HG02943 (cell line): Measurements from ENCODE around the gene SPATA18.
A peak's percentile ranks its signal among the peaks of the same experiment; 100 is the strongest.
"Not testable (repeated sequence)": the region's sequence is repeated elsewhere in the genome, so short reads cannot be mapped to it uniquely, and the experiment has no call there.

ENCODE experiments used
- ATAC-seq: cut with Tn5 transposase; IDR thresholded peaks from one replicate; pipeline ENCODE4 v1.9.1; 2021; ENCODE audit warnings: mild to moderate bottlenecking, low read depth, moderate library complexity; ENCODE audit not compliant: unreplicated experiment

SPATA18 gene

GRCh38 chr4:52049266-52049665 is 1.8 kb upstream of the SPATA18 start:
- ATAC-seq: no peak

DNA sequence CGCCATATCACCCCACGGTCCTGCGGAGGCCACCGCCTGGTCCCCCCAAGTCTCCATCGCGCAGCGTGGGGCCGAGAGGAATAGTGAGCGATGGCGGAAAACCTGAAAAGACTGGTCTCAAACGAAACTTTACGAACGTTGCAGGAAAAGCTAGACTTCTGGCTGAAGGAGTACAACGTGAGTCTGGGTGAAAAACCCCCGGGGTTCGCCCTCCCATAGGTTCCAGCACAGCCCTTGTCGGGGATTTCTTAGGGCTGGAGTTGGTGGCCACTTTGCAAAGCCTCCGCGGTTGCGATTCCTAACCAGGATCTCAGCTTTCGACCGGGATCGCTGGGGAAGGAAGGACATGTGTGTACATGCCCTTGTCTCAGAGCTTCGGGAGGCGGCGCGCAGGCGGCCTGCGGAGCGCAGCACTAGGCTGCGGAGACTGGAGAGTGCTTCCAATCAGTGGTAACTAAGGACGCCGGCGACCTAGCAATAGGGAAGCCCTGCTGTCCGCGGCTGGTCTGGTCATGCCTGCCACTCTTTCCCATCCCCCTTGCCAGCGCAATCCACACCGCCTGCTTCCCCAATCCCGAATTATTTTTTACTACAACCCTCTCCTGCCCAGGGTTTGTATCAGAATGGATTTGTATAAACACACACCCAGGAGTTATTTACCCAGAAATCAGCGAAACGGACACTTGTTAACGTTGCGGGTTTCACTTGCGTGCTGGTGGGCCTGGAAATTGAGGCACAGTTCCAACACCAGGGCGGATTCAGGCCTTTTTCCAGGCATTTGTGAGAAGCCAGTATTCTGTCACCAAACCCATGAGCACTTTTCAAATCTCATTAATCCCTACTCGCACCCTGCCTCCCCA is 741 bp downstream of the SPATA18 start:
- ATAC-seq: peak; percentile 57

DNA sequence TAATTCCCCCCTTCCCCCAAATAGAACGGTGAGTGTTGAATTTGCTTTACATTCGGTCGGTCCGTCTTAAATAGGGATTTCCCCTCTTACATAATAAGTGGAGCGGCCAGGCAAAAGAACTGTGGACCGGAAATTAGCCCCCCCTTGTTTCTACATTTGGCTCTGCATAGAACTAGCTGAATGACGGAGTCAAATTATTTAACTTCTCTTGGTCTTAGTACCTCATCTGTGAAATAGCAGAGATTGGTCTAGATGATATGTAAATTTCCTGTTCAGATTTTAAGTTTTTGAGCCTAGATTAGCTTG is 1.3 kb downstream of the SPATA18 start:
- ATAC-seq: peak; percentile 44

- ATAC-seq: no peak
Measured at GRCh38 chr4:52054254-52054653, 3.1 kb downstream of the SPATA18 start.

DNA sequence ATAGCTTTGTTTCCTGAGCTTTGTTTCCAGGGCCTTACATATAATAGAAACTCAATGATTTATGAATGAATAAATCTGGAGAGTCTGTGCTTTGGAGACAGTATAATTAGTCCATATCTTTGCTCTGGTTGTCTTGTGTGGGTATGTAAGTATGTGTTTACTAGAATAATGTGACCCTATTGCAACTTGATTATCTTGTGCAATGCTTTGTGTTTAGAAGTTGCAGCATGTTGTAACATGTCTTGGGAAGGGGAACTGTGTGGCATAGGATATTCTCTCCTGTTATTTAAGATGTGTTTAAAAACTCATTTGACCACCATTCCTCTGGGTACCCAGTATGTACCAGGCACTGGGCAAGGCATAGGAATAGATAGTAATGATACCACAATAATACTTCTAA is 6.1 kb downstream of the SPATA18 start:
- no peak for ATAC-seq

GRCh38 chr4:52058275-52058674 is 7.2 kb downstream of the SPATA18 start:
- ATAC-seq: no peak

DNA sequence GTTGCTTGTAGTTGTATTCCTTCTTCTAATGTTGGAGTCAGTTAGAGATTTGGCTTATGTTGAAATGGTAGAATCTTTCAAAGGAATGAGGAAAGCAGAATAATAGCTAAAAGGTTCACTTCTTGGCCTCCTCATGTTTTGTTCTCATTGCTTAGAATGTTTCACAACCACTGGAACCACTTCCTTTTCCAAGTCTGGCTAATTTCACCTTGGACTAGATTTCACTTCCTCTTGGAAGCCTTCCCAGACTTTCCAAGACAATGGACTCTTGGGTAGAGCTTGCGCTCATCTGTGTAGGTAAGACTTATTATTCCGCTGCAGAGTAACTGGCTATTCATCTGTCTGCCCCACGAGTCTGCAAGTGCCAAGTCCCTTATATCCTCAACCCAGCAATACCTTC is 8.3 kb downstream of the SPATA18 start:
- ATAC-seq: no peak

- ATAC-seq: no peak
Measured at GRCh38 chr4:52069571-52069970, 18.5 kb downstream of the SPATA18 start.

- no peak for ATAC-seq
Measured at GRCh38 chr4:52071791-52072546, 20.9 kb downstream of the SPATA18 start.

GRCh38 chr4:52076731-52077130 is 25.6 kb downstream of the SPATA18 start:
- ATAC-seq: no peak

GRCh38 chr4:52079659-52080058 is 28.6 kb downstream of the SPATA18 start:
- ATAC-seq: no peak

GRCh38 chr4:52081216-52081615 is 30.1 kb downstream of the SPATA18 start:
- no peak for ATAC-seq

DNA sequence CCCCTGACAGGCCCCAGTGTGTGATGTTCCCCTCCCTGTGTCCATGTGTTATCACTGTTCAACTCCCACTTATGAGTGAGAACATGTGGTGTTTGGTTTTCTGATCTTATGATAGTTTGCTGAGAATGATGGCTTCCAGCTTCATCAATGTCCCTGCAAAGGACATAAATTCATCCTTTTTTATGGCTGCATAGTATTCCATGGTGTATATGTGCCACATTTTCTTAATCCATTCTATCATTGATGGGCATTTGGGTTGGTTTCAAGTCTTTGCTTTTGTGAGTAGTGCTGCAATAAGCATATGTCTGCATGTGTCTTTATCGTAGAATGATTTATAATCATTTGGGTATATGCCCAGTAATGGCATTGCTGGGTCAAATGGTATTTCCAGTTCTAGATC is 35.3 kb downstream of the SPATA18 start:
- ATAC-seq: not testable (repeated sequence)

- no peak for ATAC-seq
Measured at GRCh38 chr4:52091801-52092200, 40.7 kb downstream of the SPATA18 start.

DNA sequence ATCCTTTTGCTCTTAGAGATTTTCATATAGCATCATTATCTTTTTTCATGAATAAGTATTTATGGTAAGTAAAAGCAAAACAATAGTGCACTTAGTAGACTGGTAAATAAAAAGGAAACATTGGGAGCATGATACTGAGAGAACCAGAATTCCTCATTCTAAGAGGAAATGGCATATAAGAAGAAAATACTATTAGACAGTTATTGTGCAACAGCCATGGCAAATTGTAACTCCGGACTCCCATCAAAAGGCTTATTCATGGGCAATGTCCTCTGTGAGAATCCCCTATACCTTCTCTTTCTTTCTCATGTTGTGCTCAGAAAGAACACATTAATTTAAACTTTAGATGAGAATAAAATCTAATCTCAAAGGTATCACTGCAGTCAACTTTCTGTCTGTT is 42.4 kb downstream of the SPATA18 start:
- no peak for ATAC-seq

DNA sequence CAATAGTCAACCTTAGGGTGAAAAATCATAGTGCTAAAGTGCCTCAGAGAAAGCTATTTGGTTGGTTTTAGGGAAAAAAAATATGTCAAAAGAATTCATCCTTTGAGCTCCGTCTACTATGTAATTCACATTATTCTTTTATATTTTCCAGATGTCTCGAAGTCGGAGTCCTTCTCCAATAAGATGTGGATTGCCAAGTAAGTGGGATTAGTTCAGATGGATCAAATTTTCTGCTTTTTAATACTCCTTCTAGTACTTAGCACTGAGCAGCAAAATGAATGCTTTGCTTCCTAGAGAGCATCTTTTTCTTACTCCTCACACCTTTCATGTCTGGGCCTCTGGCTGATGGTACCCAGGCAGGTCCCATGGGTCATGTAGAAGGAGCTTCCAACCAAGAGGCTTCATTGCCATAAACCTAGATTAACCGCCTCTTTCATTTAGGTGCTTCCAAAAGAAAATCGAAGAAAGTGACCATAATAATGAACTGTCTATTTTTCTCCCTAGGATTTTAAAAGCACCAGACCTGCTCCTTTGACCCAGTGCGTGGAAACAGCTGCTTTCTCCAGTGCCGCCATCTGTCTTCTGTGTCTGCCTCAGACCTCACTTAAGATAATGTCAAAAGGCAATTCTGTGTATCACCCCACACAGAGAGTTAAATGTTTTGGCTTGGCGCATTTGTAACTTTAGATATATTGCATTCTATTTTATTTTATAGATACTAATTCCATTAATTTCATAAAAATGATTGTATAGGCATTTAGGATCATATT is 43.5 kb downstream of the SPATA18 start:
- no peak for ATAC-seq

DNA sequence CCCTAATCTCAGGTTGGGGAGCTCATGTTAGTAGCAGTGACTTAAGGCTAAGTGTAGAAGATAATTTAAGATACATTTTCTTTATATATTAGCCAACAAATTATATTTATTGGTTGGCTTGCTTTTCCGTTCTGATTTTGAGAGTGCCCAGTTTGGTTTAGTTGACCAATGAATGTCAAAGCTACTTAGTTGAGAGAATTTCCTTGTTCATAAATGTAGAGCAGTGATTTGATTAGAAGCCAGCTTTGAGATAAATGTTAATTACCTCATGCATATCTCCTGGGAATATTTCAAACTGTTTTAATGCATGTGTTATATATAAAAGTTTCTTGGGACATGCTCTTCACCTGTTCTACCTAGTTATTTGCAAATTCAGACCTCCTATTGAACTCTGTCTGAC is 44.3 kb downstream of the SPATA18 start:
- ATAC-seq: no peak

- no peak for ATAC-seq
Measured at GRCh38 chr4:52096048-52096447, 44.9 kb downstream of the SPATA18 start.

GRCh38 chr4:52098618-52099017 is 47.5 kb downstream of the SPATA18 start:
- no peak for ATAC-seq

DNA sequence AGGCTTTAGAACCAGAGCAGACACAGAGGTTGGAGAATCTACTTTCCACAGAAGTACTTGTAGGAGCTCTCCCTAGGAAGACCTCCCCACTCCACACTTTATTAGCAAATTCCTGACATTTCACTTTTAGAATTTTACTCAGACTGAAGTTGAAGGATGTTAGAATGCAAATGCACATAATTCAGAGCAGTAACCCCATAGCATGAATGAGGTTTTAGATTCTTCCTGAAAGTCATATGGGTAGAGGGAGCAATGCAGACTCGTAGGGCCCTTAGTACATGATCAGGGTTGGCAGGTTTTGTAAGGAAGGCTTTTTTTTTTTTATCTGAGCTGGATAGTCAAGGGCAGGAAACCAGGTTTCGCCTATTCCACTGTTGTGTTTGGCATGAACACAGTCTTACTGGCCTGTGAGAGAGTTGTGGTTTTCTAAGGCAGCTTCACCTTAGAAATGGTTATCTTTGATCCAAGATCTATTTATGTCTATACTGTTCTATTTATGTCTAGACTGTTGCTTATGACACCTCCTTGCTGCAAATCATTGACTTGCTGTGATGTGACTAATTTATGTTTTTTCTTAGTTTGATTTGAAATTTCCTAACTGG is 48.9 kb downstream of the SPATA18 start:
- no peak for ATAC-seq

- no peak for ATAC-seq
Measured at GRCh38 chr4:52102587-52102986, 51.5 kb downstream of the SPATA18 start.
